HAP-1 (cell line): ENCODE measurements around the gene UBE2N.

Experiments
- DNase-seq, 2 experiments: peaks; one replicate each; pipeline ENCODE4 v3.0.0-alpha.2; 2016 to 2020; ENCODE audit warnings: low spot score in 2 of 2
- H3K27me3 ChIP-seq: fragments of 250-450 bp; sonication (Bioruptor Pico); 2 replicates; pipeline ENCODE4 v1.5.1; 2020; ENCODE audit warnings: low read depth, mild to moderate bottlenecking, moderate library complexity
- H3K36me3 ChIP-seq: fragments of 250-450 bp; sonication (Bioruptor Pico); replicated peaks from 2 replicates; pipeline ENCODE4 v1.5.1; 2020; ENCODE audit warnings: mild to moderate bottlenecking
- H3K4me1 ChIP-seq: fragments of 250-450 bp; sonication (Bioruptor Pico); 2 replicates; pipeline ENCODE4 v1.5.1; 2020; ENCODE audit warnings: mild to moderate bottlenecking
- H3K4me3 ChIP-seq: fragments of 250-450 bp; sonication (Bioruptor Pico); 2 replicates; pipeline ENCODE4 v1.5.1; 2020; ENCODE audit warnings: mild to moderate bottlenecking, moderate library complexity
- H3K9me3 ChIP-seq: fragments of 250-450 bp; sonication (Bioruptor Pico); 2 replicates; pipeline ENCODE4 v1.5.1; 2020; ENCODE audit warnings: mild to moderate bottlenecking, moderate library complexity
- in situ Hi-C: fragments of 300-500 bp; cut with MboI; formaldehyde crosslinking; loops from 3 replicates; pipeline ENCODE4 v1.14.3; 2020; ENCODE audit warnings: low sequenced_read_pairs, inconsistent platforms, mixed read lengths

Gene UBE2N

DNA sequence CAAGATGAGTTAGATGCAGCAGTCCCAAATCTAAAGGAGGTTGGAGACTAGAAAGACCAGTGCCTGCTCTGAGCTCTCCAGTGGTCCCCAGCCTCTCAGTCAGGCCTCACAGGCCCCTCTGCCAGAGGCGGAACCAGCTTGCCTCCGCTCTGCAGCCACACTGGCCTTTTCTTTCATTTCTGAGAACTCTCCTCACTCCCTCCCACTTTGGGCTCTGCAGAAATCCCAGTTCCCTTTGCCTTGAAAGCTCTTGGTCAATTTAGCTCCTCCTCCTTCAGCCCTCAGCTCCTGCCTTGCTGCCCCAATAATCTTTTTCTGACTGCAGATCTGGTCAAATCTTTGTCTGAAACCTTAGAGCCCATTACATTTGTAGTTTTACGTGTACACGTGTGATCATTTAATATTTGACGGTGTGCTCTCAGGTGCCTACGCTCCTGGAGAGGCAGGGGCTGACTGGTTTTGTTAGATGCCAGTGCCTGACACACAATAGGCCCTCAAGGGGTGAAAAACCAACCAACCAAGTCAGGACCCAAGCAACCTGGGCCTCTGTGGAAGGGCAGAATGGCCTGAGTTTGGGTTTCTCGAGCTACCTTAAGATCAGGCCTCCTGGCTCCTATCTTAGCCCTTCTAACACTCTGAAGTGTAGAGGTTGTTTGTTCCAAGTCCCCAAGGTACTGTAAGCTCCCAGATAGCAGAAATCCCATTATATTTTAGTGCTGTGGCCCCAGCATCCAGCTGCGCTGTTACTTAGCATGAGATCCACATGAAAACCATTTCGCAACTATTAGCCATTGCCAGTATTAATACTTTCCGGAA, 65.1 kb downstream of the UBE2N start:
- peak overlapping the region; percentile 79 for H3K4me3 ChIP-seq
- in situ Hi-C loops = no loop called here
- H3K36me3 ChIP-seq = no peaks in the 10 kb centered on the region; the same call in 1 of the 2 replicates
- DNase-seq = peak; percentile 75 to 86
- no peaks in the 10 kb centered on the region for H3K27me3 ChIP-seq
- no peaks in the 10 kb centered on the region for H3K9me3 ChIP-seq
- H3K4me1 ChIP-seq = peaks cover 39% of the 10 kb centered on the region

- peaks cover 37% of the 10 kb centered on the region for H3K4me1 ChIP-seq
- peak overlapping the region; percentile 79 for H3K4me3 ChIP-seq
Measured at GRCh38 chr12:93375906-93376305, 65.8 kb downstream of the UBE2N start.

DNA sequence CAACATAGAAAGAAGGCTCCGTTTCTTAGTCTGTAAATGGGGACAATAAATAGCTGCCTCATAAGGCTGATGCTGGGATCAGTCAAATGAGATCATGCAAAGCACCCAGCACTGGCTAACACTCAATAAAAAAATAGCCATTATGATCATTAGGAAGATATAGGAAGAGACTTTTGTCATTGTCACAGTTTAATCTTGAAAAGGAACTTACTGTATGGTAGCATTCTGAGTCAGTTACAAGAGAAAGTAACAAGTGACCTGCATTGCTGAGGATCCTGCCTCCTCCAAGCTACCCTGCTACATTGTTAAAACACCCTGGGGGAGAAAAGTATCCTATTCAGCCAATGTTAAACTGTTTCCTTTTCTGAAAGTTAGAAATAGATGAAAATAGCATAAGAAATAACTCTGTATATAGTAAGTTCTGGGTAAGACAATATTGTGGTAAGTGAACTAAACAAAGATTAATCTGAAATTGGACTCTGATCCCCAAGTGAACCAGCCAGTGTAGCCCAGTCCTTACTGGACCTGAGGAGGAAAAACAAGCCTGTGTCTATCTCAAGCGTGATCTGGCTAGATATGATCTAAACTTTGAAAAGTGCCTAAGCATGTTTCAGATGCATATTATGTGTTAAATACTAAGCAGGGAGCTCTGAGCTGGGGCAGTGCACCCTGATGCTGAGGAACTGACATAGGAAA, 67.6 kb downstream of the UBE2N start:
- Histone ChIP-seq H3K9me3 (no peaks in the 10 kb centered on the region), H3K4me3 (no peak overlapping the region), H3K4me1 (peaks cover 31% of the 10 kb centered on the region), H3K27me3 (no peaks in the 10 kb centered on the region), H3K36me3 (no peaks in the 10 kb centered on the region; the same call in 1 of the 2 replicates)
- in situ Hi-C loops = no loop called here
- DNase-seq = peak in 1 of 2 experiments; percentile 31

More at GRCh38 chr12:93375906-93376305, 65.8 kb downstream of the UBE2N start:
- no peaks in the 10 kb centered on the region; the same call in 1 of the 2 replicates for H3K36me3 ChIP-seq
- no peaks in the 10 kb centered on the region for H3K27me3 ChIP-seq
- no peaks in the 10 kb centered on the region for H3K9me3 ChIP-seq
- in situ Hi-C loops = no loop called here
- DNase-seq = no peak

- Histone ChIP-seq H3K4me3 (no peak overlapping the region), H3K36me3 (no peaks in the 10 kb centered on the region), H3K27me3 (no peaks in the 10 kb centered on the region), H3K4me1 (peaks cover 20% of the 10 kb centered on the region), H3K9me3 (no peaks in the 10 kb centered on the region)
- DNase-seq = no peak
- in situ Hi-C loops = no loop called here
Measured at GRCh38 chr12:93370947-93371346, 70.8 kb downstream of the UBE2N start.

GRCh38 chr12:93369505-93369904, 72.2 kb downstream of the UBE2N start:
- no peaks in the 10 kb centered on the region for H3K9me3 ChIP-seq
- no peak for DNase-seq
- no peaks in the 10 kb centered on the region for H3K36me3 ChIP-seq
- peaks cover 8% of the 10 kb centered on the region for H3K4me1 ChIP-seq
- in situ Hi-C loops = no loop called here
- no peak overlapping the region for H3K4me3 ChIP-seq
- H3K27me3 ChIP-seq = no peaks in the 10 kb centered on the region

DNA sequence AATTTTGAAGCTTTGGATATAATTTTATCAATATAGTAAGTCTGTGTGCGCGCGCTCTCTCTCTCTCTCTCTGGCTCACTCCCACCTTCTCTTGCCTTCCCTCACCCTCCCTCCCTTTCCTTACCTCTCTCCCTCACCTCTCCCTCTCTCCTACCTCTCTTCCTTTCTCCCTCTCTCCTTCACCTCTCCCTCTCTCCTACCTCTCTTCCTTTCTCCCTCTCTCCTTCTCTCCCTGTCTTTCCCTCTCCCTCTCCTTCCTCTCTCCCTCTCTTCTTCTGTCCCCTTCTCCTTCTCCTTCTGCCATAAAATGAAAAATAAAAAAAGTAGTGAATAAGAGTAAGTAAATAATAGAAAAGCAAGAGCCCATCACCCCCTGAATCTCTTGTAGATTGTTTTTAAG, 73.0 kb downstream of the UBE2N start:
- Histone ChIP-seq H3K36me3 (no peaks in the 10 kb centered on the region), H3K4me1 (peaks cover 1% of the 10 kb centered on the region; the same call in 1 of the 2 replicates), H3K27me3 (no peaks in the 10 kb centered on the region), H3K9me3 (no peaks in the 10 kb centered on the region), H3K4me3 (no peak overlapping the region)
- no peak for DNase-seq
- in situ Hi-C loops = no loop called here

GRCh38 chr12:93366422-93366821, 75.3 kb downstream of the UBE2N start:
- Histone ChIP-seq H3K4me1 (no peaks in the 10 kb centered on the region), H3K27me3 (no peaks in the 10 kb centered on the region), H3K9me3 (no peaks in the 10 kb centered on the region), H3K4me3 (no peak overlapping the region), H3K36me3 (no peaks in the 10 kb centered on the region)
- in situ Hi-C loops = no loop called here
- DNase-seq = no peak

DNA sequence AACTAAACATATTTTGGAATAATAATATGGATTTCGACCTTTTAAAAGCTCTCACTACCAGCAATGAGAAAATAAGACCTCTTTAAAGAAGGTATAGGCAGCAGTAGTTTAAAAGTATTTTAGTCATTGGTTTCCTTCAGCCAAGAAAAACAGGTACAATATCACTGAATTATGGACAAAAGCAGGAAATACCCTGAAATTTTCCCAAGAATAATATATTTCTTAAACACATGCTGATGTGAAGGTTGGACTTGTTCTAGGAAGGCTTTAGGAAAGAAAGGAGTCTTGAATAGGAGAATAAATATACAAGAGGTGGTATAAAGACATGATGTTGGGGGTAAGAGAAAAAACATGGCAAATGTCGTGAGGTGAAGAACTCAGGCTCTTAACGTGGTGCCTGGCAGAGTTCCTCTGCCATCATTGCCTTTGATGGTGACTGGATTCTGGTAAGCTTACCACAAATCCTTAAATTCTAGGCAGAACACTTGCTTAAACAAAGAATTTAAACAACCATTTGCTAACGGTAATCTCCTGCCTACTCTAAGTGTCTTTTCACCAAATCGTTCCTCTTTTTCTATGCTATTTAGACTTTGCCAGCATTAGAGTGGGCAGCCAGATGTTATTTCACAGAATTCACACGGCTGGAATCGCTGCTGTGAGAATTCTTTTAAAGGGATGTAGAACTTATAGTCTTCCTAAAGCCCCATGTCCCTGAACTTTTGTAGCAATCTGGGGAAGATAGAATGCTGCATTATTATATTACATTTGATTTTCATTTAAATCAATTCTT, 75.9 kb downstream of the UBE2N start:
- H3K27me3 ChIP-seq = no peaks in the 10 kb centered on the region
- no peaks in the 10 kb centered on the region for H3K4me1 ChIP-seq
- H3K4me3 ChIP-seq = no peak overlapping the region
- no peaks in the 10 kb centered on the region for H3K36me3 ChIP-seq
- no peaks in the 10 kb centered on the region for H3K9me3 ChIP-seq
- DNase-seq = no peak
- in situ Hi-C loops = no loop called here

DNA sequence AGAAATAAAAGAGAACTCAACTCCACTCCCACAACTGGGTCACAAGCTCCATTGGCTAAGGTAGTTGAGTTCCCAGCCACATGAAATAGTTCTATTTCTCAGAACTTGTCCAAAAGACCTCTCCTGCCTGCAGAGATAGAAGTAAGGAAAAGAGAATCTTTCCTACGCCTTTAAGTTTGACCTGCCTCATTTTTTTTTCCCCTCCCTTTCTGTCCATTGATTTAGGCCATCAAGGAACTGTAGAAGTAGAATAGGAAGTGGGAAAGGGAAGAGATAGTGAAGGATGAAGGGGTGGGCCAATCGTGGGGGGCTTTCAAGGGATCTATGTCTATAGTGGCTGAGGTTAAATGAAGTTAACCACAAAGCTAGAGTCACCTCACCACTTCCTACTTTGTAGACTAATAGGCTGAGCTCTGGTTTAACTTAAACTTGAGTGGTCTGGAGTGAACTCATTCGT, 77.9 kb downstream of the UBE2N start:
- Histone ChIP-seq H3K4me1 (peaks cover 3% of the 10 kb centered on the region; the same call in 1 of the 2 replicates), H3K36me3 (no peaks in the 10 kb centered on the region), H3K27me3 (no peaks in the 10 kb centered on the region), H3K4me3 (no peak overlapping the region), H3K9me3 (no peaks in the 10 kb centered on the region)
- no peak for DNase-seq
- in situ Hi-C loops = no loop called here

- no peaks in the 10 kb centered on the region for H3K27me3 ChIP-seq
- no peaks in the 10 kb centered on the region for H3K36me3 ChIP-seq
- H3K4me1 ChIP-seq = peaks cover 4% of the 10 kb centered on the region; the same call in 1 of the 2 replicates
- in situ Hi-C loops = no loop called here
- no peak overlapping the region for H3K4me3 ChIP-seq
- DNase-seq = no peak
- no peaks in the 10 kb centered on the region for H3K9me3 ChIP-seq
Measured at GRCh38 chr12:93361151-93361919, 80.4 kb downstream of the UBE2N start.

GRCh38 chr12:93360688-93361087, 81.1 kb downstream of the UBE2N start:
- H3K27me3 ChIP-seq = no peaks in the 10 kb centered on the region
- H3K4me3 ChIP-seq = no peak overlapping the region
- no peaks in the 10 kb centered on the region for H3K36me3 ChIP-seq
- no peak for DNase-seq
- in situ Hi-C loops = no loop called here
- H3K9me3 ChIP-seq = no peaks in the 10 kb centered on the region
- peaks cover 4% of the 10 kb centered on the region; the same call in 1 of the 2 replicates for H3K4me1 ChIP-seq

DNA sequence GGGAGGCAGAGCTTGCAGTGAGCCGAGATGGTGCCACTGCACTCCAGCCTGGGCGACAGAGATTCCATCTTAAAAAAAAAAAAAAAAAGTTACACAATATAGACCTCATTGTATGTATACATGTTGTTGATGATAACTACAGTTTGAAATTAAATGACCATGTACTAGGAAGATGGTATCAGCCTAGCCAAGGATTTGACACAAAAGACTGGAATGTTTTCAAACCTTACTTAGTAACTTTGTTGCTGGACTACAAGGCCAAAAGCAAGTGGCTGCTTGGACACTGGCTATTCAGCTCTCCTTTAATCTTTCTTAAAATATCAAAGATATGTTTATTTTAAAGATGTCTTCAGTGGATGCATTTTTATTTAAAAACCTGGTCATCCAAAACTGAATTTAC, 82.9 kb downstream of the UBE2N start:
- H3K9me3 ChIP-seq = no peaks in the 10 kb centered on the region
- H3K4me3 ChIP-seq = no peak overlapping the region
- DNase-seq = no peak
- in situ Hi-C loops = no loop called here
- no peaks in the 10 kb centered on the region for H3K27me3 ChIP-seq
- peaks cover 4% of the 10 kb centered on the region; the same call in 1 of the 2 replicates for H3K4me1 ChIP-seq
- H3K36me3 ChIP-seq = no peaks in the 10 kb centered on the region

- Histone ChIP-seq H3K4me1 (peaks cover 4% of the 10 kb centered on the region; the same call in 1 of the 2 replicates), H3K9me3 (no peaks in the 10 kb centered on the region), H3K36me3 (no peaks in the 10 kb centered on the region), H3K4me3 (no peak overlapping the region), H3K27me3 (no peaks in the 10 kb centered on the region)
- no peak for DNase-seq
- in situ Hi-C loops = no loop called here
Measured at GRCh38 chr12:93358058-93358457, 83.7 kb downstream of the UBE2N start.
